Measurements from ENCODE around the gene NDUFS1. TPM values are rescaled to one million over a fixed set of nuclear protein-coding genes. Genes with fewer than 3 reads are reported as not detected.

The NDUFS1 gene
- total RNA-seq, 1 experiment from 2014 or later: 102 TPM

DNA sequence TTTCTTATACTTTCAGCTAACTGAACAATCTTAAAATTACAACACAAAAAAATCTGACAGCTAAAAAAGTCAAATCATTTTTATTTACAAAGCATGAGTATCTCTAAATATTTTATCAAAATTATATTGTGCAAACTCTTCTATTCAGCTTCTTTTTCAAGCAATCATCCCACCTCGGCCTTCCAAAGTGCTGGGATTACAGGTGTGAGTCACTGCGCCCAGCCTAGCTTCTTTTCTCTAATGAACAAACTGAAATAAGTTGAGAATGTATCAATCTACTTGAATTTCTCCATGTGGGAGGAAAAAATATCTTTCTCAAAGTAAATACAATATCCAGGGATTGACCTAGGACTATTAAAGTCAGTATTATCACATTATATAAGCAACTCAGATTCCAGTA is 14.9 kb downstream of the NDUFS1 start:
- no peaks in the 10 kb centered on the region for H3K9me3 ChIP-seq (ENCODE audit: control insufficient read depth, low read depth, low read length)
- H2AFZ ChIP-seq (ENCODE audit: low read length): no peak overlapping the region
- H2BK15ac ChIP-seq (ENCODE audit: low read depth, low read length): no peak overlapping the region
- TF ChIP-seq, protein P1, sequence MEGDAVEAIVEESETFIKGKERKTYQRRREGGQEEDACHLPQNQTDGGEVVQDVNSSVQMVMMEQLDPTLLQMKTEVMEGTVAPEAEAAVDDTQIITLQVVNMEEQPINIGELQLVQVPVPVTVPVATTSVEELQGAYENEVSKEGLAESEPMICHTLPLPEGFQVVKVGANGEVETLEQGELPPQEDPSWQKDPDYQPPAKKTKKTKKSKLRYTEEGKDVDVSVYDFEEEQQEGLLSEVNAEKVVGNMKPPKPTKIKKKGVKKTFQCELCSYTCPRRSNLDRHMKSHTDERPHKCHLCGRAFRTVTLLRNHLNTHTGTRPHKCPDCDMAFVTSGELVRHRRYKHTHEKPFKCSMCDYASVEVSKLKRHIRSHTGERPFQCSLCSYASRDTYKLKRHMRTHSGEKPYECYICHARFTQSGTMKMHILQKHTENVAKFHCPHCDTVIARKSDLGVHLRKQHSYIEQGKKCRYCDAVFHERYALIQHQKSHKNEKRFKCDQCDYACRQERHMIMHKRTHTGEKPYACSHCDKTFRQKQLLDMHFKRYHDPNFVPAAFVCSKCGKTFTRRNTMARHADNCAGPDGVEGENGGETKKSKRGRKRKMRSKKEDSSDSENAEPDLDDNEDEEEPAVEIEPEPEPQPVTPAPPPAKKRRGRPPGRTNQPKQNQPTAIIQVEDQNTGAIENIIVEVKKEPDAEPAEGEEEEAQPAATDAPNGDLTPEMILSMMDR (conservative IDR thresholded peaks at IDR 0.05): no peak
- peaks cover 40 to 87% (median 80%) of the 10 kb centered on the region in 3 experiments; a peak in 6 of 7 replicates for H3K36me3 Mint-ChIP-seq (ENCODE audit: insufficient read depth in 1 of 3, low read depth in 3 of 3)
- no peak overlapping the region for H2AK5ac ChIP-seq (ENCODE audit: insufficient read length, low read length)
- H3K9me3 Mint-ChIP-seq: no peaks in the 10 kb centered on the region
- no peak for DNase-seq
- no peak overlapping the region for H2BK120ac ChIP-seq (ENCODE audit: low read depth, low read length, poor library complexity, severe bottlenecking)
- H3K4me1 Mint-ChIP-seq: no peaks in the 10 kb centered on the region
- no peak overlapping the region for H3T11ph ChIP-seq (ENCODE audit: low read length)
- no peak overlapping the region for H3K27ac Mint-ChIP-seq
- no peaks in the 10 kb centered on the region for H3K27me3 Mint-ChIP-seq (ENCODE audit: low read depth)
- WGBS (ENCODE audit: extremely low coverage, insufficient read length, low lambda C conversion rate): no CpG with 5 or more reads among the region's 2 CpGs
- H3K18ac ChIP-seq (ENCODE audit: insufficient read length, low read depth, low read length): no peak overlapping the region
- H3K27ac ChIP-seq (ENCODE audit: insufficient read length, low read depth, low read length): no peak overlapping the region
- no peak overlapping the region for H3K14ac ChIP-seq (ENCODE audit: insufficient read depth, low read length)
- no peak overlapping the region for H4K8ac ChIP-seq (replicated peaks; ENCODE audit: insufficient read length, low read depth, low read length)
- no peak overlapping the region for H2BK20ac ChIP-seq (ENCODE audit: low read depth, low read length, poor library complexity, severe bottlenecking)
- no peaks in the 10 kb centered on the region for H3K79me1 ChIP-seq (ENCODE audit: insufficient read depth, low read depth, low read length, poor library complexity, severe bottlenecking)
- no peak overlapping the region for H3K56ac ChIP-seq (ENCODE audit: insufficient read length, low read depth, low read length)
- H3K23ac ChIP-seq (ENCODE audit: insufficient read length, low read depth, low read length): no peak overlapping the region
- no peak overlapping the region for H3K4me3 Mint-ChIP-seq
- no peaks in the 10 kb centered on the region for H4K20me1 ChIP-seq (ENCODE audit: control insufficient read depth, insufficient read depth, insufficient read length)
- no peaks in the 10 kb centered on the region for H3K27me3 ChIP-seq (ENCODE audit: insufficient read depth, low read length)
- no peak overlapping the region for H4K5ac ChIP-seq (ENCODE audit: insufficient read length, low read depth, low read length)
- no peak overlapping the region for H2BK5ac ChIP-seq (ENCODE audit: insufficient read length, low read length)
- no peaks in the 10 kb centered on the region for H3K79me2 ChIP-seq (ENCODE audit: insufficient read depth, low read length)
- H3K23me2 ChIP-seq (ENCODE audit: insufficient read length, low read depth, low read length, poor library complexity, severe bottlenecking): no peaks in the 10 kb centered on the region
- no peak overlapping the region for H2BK12ac ChIP-seq (ENCODE audit: insufficient read length, low read depth, low read length)
- no peak overlapping the region for H3K9ac ChIP-seq (ENCODE audit: extremely low read depth, insufficient read length, low read length)
- no peak overlapping the region for H3K4ac ChIP-seq (ENCODE audit: low read depth, low read length)
- H4K91ac ChIP-seq (ENCODE audit: insufficient read length, low read depth, low read length): no peak overlapping the region
- H3K4me2 ChIP-seq (ENCODE audit: insufficient read depth, insufficient read length, low read length): no peak overlapping the region
- no peaks in the 10 kb centered on the region for H3K4me1 ChIP-seq (ENCODE audit: insufficient read depth, low read length)
